ENCODE results near the gene ALPG. TPM values are rescaled to one million over a fixed set of nuclear protein-coding genes. Genes with fewer than 3 reads are reported as not detected.

The ALPG gene
- total RNA-seq, 5 donors from 2014 or later (not counting 1 experiment from before 2014, with no cell fraction given): 0.15 TPM; not detected in 4

- no peaks in the 10 kb centered on the region for H3K36me3 ChIP-seq (ENCODE audit: control insufficient read depth in 2 of 2, extremely low read depth in 1 of 2, insufficient read depth in 1 of 2, low read length in 1 of 2)
- WGBS (ENCODE audit: insufficient coverage): 57% methylated on average over 75 of the region's 75 CpGs
- Mint-ChIP-seq H3K27me3 (peaks cover 17 to 68% of the 10 kb centered on the region in 2 donors), H3K4me1 (peaks cover 0 to 9% (median 3%) of the 10 kb centered on the region in 3 donors), H3K36me3 (no peaks in the 10 kb centered on the region), H3K9me3 (no peaks in the 10 kb centered on the region), H3K27ac (no peak overlapping the region), H3K4me3 (no peak overlapping the region)
- ChIA-PET POLR2A (no interaction called here), CTCF (no interaction called here)
- H3K27ac ChIP-seq (ENCODE audit: low read length): no peak overlapping the region
- ATAC-seq (replicated peaks in 1 of 4): no peak
- H3K27me3 ChIP-seq (replicated peaks in 1 of 2; ENCODE audit: control insufficient read depth in 2 of 2, extremely low read depth in 1 of 2, insufficient read depth in 2 of 2, low read length in 1 of 2): peaks cover 2 to 62% of the 10 kb centered on the region in 2 experiments
- DNase-seq: no peak
- H3K9me3 ChIP-seq: no peaks in the 10 kb centered on the region
- H3K4me1 ChIP-seq (ENCODE audit: control insufficient read depth in 1 of 2, extremely low read depth in 1 of 2, insufficient read depth in 2 of 2, low read length in 2 of 2): peaks cover 0 to 3% of the 10 kb centered on the region in 2 experiments
- no peak overlapping the region for H3K4me3 ChIP-seq (ENCODE audit: control insufficient read depth in 1 of 2, extremely low read depth in 1 of 2, low read length in 1 of 2)
Observed at GRCh38 chr2:232386740-232387450, 19.7 kb upstream of the ALPG start.

- 66% methylated on average over 36 of the region's 50 CpGs for WGBS (ENCODE audit: insufficient coverage)
- no peak for ATAC-seq (replicated peaks in 1 of 4)
Observed at GRCh38 chr2:232387451-232388171, 19.0 kb upstream of the ALPG start.

GRCh38 chr2:232388324-232388891, 18.2 kb upstream of the ALPG start:
- no peaks in the 10 kb centered on the region for H3K36me3 ChIP-seq (ENCODE audit: control insufficient read depth in 2 of 2, extremely low read depth in 1 of 2, insufficient read depth in 1 of 2, low read length in 1 of 2)
- H3K4me3 ChIP-seq (ENCODE audit: control insufficient read depth in 1 of 2, extremely low read depth in 1 of 2, low read length in 1 of 2): no peak overlapping the region
- ATAC-seq (replicated peaks in 1 of 4) (no peak), DNase-seq (no peak)
- Mint-ChIP-seq H3K27ac (no peak overlapping the region), H3K4me3 (no peak overlapping the region), H3K36me3 (no peaks in the 10 kb centered on the region), H3K9me3 (no peaks in the 10 kb centered on the region), H3K27me3 (peaks cover 17 to 59% of the 10 kb centered on the region in 2 donors), H3K4me1 (peaks cover 0 to 9% (median 3%) of the 10 kb centered on the region in 3 donors)
- H3K4me1 ChIP-seq (ENCODE audit: control insufficient read depth in 1 of 2, extremely low read depth in 1 of 2, insufficient read depth in 2 of 2, low read length in 2 of 2): peaks cover 0 to 3% of the 10 kb centered on the region in 2 experiments
- H3K27me3 ChIP-seq (replicated peaks in 1 of 2; ENCODE audit: control insufficient read depth in 2 of 2, extremely low read depth in 1 of 2, insufficient read depth in 2 of 2, low read length in 1 of 2): peaks cover 2 to 54% of the 10 kb centered on the region in 2 experiments
- H3K9me3 ChIP-seq: no peaks in the 10 kb centered on the region
- no peak overlapping the region for H3K27ac ChIP-seq (ENCODE audit: low read length)
- WGBS (ENCODE audit: insufficient coverage): 77% methylated on average over 42 of the region's 42 CpGs
- CTCF ChIA-PET: no interaction called here
- POLR2A ChIA-PET: no interaction called here

More at GRCh38 chr2:232387451-232388171, 19.0 kb upstream of the ALPG start:
- Histone ChIP-seq H3K27me3 (replicated peaks in 1 of 2; ENCODE audit: control insufficient read depth in 2 of 2, extremely low read depth in 1 of 2, insufficient read depth in 2 of 2, low read length in 1 of 2) (peaks cover 2 to 58% of the 10 kb centered on the region in 2 experiments), H3K4me3 (ENCODE audit: control insufficient read depth in 1 of 2, extremely low read depth in 1 of 2, low read length in 1 of 2) (no peak overlapping the region), H3K36me3 (ENCODE audit: control insufficient read depth in 2 of 2, extremely low read depth in 1 of 2, insufficient read depth in 1 of 2, low read length in 1 of 2) (no peaks in the 10 kb centered on the region), H3K9me3 (no peaks in the 10 kb centered on the region), H3K27ac (ENCODE audit: low read length) (no peak overlapping the region), H3K4me1 (ENCODE audit: control insufficient read depth in 1 of 2, extremely low read depth in 1 of 2, insufficient read depth in 2 of 2, low read length in 2 of 2) (peaks cover 0 to 3% of the 10 kb centered on the region in 2 experiments)
- no peak overlapping the region for H3K27ac Mint-ChIP-seq
- H3K27me3 Mint-ChIP-seq: peaks cover 17 to 64% of the 10 kb centered on the region in 2 donors
- no peaks in the 10 kb centered on the region for H3K36me3 Mint-ChIP-seq
- DNase-seq: no peak
- peaks cover 0 to 9% (median 3%) of the 10 kb centered on the region in 3 donors for H3K4me1 Mint-ChIP-seq
- H3K4me3 Mint-ChIP-seq: no peak overlapping the region
- POLR2A ChIA-PET: no interaction called here
- CTCF ChIA-PET: no interaction called here
- H3K9me3 Mint-ChIP-seq: no peaks in the 10 kb centered on the region

GRCh38 chr2:232389327-232389726, 17.3 kb upstream of the ALPG start:
- H3K4me1 Mint-ChIP-seq: peaks cover 0 to 9% (median 3%) of the 10 kb centered on the region in 3 donors
- H3K4me3 ChIP-seq (ENCODE audit: control insufficient read depth in 1 of 2, extremely low read depth in 1 of 2, low read length in 1 of 2): no peak overlapping the region
- no peak overlapping the region for H3K27ac ChIP-seq (ENCODE audit: low read length)
- H3K9me3 ChIP-seq: no peaks in the 10 kb centered on the region
- WGBS (ENCODE audit: insufficient coverage): 100% methylated on average over 4 of the region's 6 CpGs
- peaks cover 17 to 54% of the 10 kb centered on the region in 2 donors for H3K27me3 Mint-ChIP-seq
- H3K36me3 ChIP-seq (ENCODE audit: control insufficient read depth in 2 of 2, extremely low read depth in 1 of 2, insufficient read depth in 1 of 2, low read length in 1 of 2): no peaks in the 10 kb centered on the region
- H3K4me3 Mint-ChIP-seq: no peak overlapping the region
- ATAC-seq (replicated peaks in 1 of 4) (no peak), DNase-seq (no peak)
- H3K27ac Mint-ChIP-seq: no peak overlapping the region
- H3K27me3 ChIP-seq (replicated peaks in 1 of 2; ENCODE audit: control insufficient read depth in 2 of 2, extremely low read depth in 1 of 2, insufficient read depth in 2 of 2, low read length in 1 of 2): peaks cover 2 to 46% of the 10 kb centered on the region in 2 experiments
- peaks cover 0 to 3% of the 10 kb centered on the region in 2 experiments for H3K4me1 ChIP-seq (ENCODE audit: control insufficient read depth in 1 of 2, extremely low read depth in 1 of 2, insufficient read depth in 2 of 2, low read length in 2 of 2)
- no peaks in the 10 kb centered on the region for H3K9me3 Mint-ChIP-seq
- CTCF ChIA-PET: no interaction called here
- POLR2A ChIA-PET: no interaction called here
- H3K36me3 Mint-ChIP-seq: no peaks in the 10 kb centered on the region

- peaks cover 2 to 42% of the 10 kb centered on the region in 2 experiments for H3K27me3 ChIP-seq (replicated peaks in 1 of 2; ENCODE audit: control insufficient read depth in 2 of 2, extremely low read depth in 1 of 2, insufficient read depth in 2 of 2, low read length in 1 of 2)
- no peak overlapping the region for H3K4me3 ChIP-seq (ENCODE audit: control insufficient read depth in 1 of 2, extremely low read depth in 1 of 2, low read length in 1 of 2)
- DNase-seq: no peak
- POLR2A ChIA-PET: no interaction called here
- Mint-ChIP-seq H3K27me3 (peaks cover 15 to 49% of the 10 kb centered on the region in 2 donors), H3K9me3 (no peaks in the 10 kb centered on the region), H3K4me3 (no peak overlapping the region), H3K27ac (no peak overlapping the region), H3K4me1 (peaks cover 0 to 7% (median 3%) of the 10 kb centered on the region in 3 donors), H3K36me3 (no peaks in the 10 kb centered on the region)
- H3K9me3 ChIP-seq: no peaks in the 10 kb centered on the region
- no peak overlapping the region for H3K27ac ChIP-seq (ENCODE audit: low read length)
- WGBS (ENCODE audit: insufficient coverage): 31% methylated on average over 2 of the region's 3 CpGs
- ATAC-seq (replicated peaks in 1 of 4): no peak
- CTCF ChIA-PET: no interaction called here
- no peaks in the 10 kb centered on the region for H3K36me3 ChIP-seq (ENCODE audit: control insufficient read depth in 2 of 2, extremely low read depth in 1 of 2, insufficient read depth in 1 of 2, low read length in 1 of 2)
- H3K4me1 ChIP-seq (ENCODE audit: control insufficient read depth in 1 of 2, extremely low read depth in 1 of 2, insufficient read depth in 2 of 2, low read length in 2 of 2): peaks cover 0 to 3% of the 10 kb centered on the region in 2 experiments
Observed at GRCh38 chr2:232390661-232391060, 16.0 kb upstream of the ALPG start.

- Histone ChIP-seq H3K36me3 (ENCODE audit: control insufficient read depth in 2 of 2, extremely low read depth in 1 of 2, insufficient read depth in 1 of 2, low read length in 1 of 2) (no peaks in the 10 kb centered on the region), H3K4me3 (ENCODE audit: control insufficient read depth in 1 of 2, extremely low read depth in 1 of 2, low read length in 1 of 2) (no peak overlapping the region), H3K27ac (ENCODE audit: low read length) (no peak overlapping the region), H3K4me1 (ENCODE audit: control insufficient read depth in 1 of 2, extremely low read depth in 1 of 2, insufficient read depth in 2 of 2, low read length in 2 of 2) (no peaks in the 10 kb centered on the region), H3K27me3 (replicated peaks in 1 of 2; ENCODE audit: control insufficient read depth in 2 of 2, extremely low read depth in 1 of 2, insufficient read depth in 2 of 2, low read length in 1 of 2) (peaks cover 2 to 30% of the 10 kb centered on the region in 2 experiments), H3K9me3 (no peaks in the 10 kb centered on the region)
- DNase-seq (no peak), ATAC-seq (replicated peaks in 1 of 4) (no peak)
- no peak overlapping the region for H3K4me3 Mint-ChIP-seq
- peaks cover 10 to 40% of the 10 kb centered on the region in 2 donors for H3K27me3 Mint-ChIP-seq
- 96% methylated on average over 4 of the region's 8 CpGs for WGBS (ENCODE audit: insufficient coverage)
- ChIA-PET POLR2A (no interaction called here), CTCF (no interaction called here)
- H3K9me3 Mint-ChIP-seq: no peaks in the 10 kb centered on the region
- no peak overlapping the region for H3K27ac Mint-ChIP-seq
- H3K4me1 Mint-ChIP-seq: no peaks in the 10 kb centered on the region
- H3K36me3 Mint-ChIP-seq: no peaks in the 10 kb centered on the region
Observed at GRCh38 chr2:232393556-232393955, 13.1 kb upstream of the ALPG start.
